Measurements from ENCODE around the gene ZNF281.

DNA sequence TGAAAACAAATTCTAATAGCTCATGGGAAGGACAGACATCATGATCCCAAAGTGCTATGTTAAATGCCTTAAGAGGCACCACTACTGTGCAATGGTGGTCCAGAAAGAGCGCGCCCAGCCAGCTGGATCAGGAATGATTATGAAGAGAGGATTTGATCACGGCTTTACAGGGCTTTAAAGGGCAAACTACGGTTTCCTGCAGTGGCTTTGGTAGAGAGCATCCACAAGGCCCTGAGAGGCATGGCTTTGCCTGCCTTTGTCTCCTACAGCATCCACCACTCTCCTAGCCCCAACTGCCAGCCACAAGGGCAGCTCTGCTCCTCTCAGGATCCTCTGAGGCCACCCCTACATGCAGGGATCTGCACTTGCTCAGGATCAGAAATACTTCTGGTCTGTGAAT lies 40.7 kb downstream of the ZNF281 start:
- TF ChIP-seq, protein P1, sequence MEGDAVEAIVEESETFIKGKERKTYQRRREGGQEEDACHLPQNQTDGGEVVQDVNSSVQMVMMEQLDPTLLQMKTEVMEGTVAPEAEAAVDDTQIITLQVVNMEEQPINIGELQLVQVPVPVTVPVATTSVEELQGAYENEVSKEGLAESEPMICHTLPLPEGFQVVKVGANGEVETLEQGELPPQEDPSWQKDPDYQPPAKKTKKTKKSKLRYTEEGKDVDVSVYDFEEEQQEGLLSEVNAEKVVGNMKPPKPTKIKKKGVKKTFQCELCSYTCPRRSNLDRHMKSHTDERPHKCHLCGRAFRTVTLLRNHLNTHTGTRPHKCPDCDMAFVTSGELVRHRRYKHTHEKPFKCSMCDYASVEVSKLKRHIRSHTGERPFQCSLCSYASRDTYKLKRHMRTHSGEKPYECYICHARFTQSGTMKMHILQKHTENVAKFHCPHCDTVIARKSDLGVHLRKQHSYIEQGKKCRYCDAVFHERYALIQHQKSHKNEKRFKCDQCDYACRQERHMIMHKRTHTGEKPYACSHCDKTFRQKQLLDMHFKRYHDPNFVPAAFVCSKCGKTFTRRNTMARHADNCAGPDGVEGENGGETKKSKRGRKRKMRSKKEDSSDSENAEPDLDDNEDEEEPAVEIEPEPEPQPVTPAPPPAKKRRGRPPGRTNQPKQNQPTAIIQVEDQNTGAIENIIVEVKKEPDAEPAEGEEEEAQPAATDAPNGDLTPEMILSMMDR (conservative IDR thresholded peaks at IDR 0.05; ENCODE audit: low read depth, low read length): no peak
- no peak for TF ChIP-seq RCOR1 (IDR thresholded peaks at IDR 0.05; ENCODE audit: insufficient replicate concordance, low read length)
- TF ChIP-seq, protein P2, sequence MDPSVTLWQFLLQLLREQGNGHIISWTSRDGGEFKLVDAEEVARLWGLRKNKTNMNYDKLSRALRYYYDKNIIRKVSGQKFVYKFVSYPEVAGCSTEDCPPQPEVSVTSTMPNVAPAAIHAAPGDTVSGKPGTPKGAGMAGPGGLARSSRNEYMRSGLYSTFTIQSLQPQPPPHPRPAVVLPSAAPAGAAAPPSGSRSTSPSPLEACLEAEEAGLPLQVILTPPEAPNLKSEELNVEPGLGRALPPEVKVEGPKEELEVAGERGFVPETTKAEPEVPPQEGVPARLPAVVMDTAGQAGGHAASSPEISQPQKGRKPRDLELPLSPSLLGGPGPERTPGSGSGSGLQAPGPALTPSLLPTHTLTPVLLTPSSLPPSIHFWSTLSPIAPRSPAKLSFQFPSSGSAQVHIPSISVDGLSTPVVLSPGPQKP (IDR thresholded peaks at IDR 0.05; ENCODE audit: borderline replicate concordance, low read depth, low read length): no peak
